SU-DHL-6 (cell line): ENCODE measurements around the gene PLEKHA6.

Experiments
- H2AFZ ChIP-seq: fragments of 200-600 bp; sonication (generic); 2 replicates; pipeline ENCODE4 v1.6.1; 2014; ENCODE audit warnings: low read depth, mild to moderate bottlenecking, moderate library complexity, mixed read lengths, antibody characterized with exemption, low read length; ENCODE audit not compliant: severe bottlenecking
- H3F3A ChIP-seq: fragments of 200-600 bp; shearing (Covaris generic); 2 replicates; pipeline ENCODE4 v1.6.0; 2016; ENCODE audit warnings: antibody characterized with exemption, mild to moderate bottlenecking; ENCODE audit not compliant: insufficient read depth
- H3K27ac ChIP-seq: fragments of 200-600 bp; sonication (generic); 2 replicates; pipeline ENCODE4 v1.5.1; 2016; ENCODE audit warnings: low read depth, mild to moderate bottlenecking, low read length, moderate library complexity, mixed read lengths
- H3K27me3 ChIP-seq: fragments of 200-600 bp; sonication (generic), shearing (Covaris generic); 2 replicates; pipeline ENCODE4 v1.6.0; 2014; ENCODE audit warnings: mild to moderate bottlenecking, low read length
- H3K36me3 ChIP-seq: fragments of 200-600 bp; sonication (generic); 2 replicates; pipeline ENCODE4 v1.6.1; 2014; ENCODE audit warnings: mild to moderate bottlenecking, low read length, mixed read lengths
- H3K4me2 ChIP-seq: fragments of 300-600, 200-600 bp; shearing (Covaris generic), sonication (generic); 2 replicates; pipeline ENCODE4 v1.6.0; 2014; ENCODE audit warnings: low read length, low read depth, mild to moderate bottlenecking; ENCODE audit not compliant: poor library complexity, severe bottlenecking
- H3K4me3 ChIP-seq: fragments of 200-600 bp; sonication (generic); 2 replicates; pipeline ENCODE4 v1.5.1; 2014; ENCODE audit warnings: antibody characterized with exemption, low read length, mild to moderate bottlenecking, mixed read lengths; ENCODE audit not compliant: insufficient read depth, poor library complexity, severe bottlenecking
- H3K79me2 ChIP-seq: fragments of 200-600 bp; sonication (generic); 2 replicates; pipeline ENCODE4 v1.6.1; 2014; ENCODE audit warnings: mild to moderate bottlenecking, low read length, moderate library complexity; ENCODE audit not compliant: insufficient read depth
- H3K9ac ChIP-seq: fragments of 200-600 bp; sonication (generic); 2 replicates; pipeline ENCODE4 v1.7.0; 2014; ENCODE audit warnings: mild to moderate bottlenecking, low read length
- H3K9me2 ChIP-seq: fragments of 200-600 bp; sonication (generic); replicated peaks from 2 replicates; pipeline ENCODE4 v1.6.1; 2014; ENCODE audit warnings: low read length; ENCODE audit not compliant: insufficient read depth
- H3K9me3 ChIP-seq: fragments of 200-600 bp; sonication (generic); 2 replicates; pipeline ENCODE4 v1.6.1; 2014; ENCODE audit warnings: low read length, mixed read lengths; ENCODE audit not compliant: insufficient read depth
- H4K20me1 ChIP-seq: fragments of 200-600 bp; sonication (generic); 2 replicates; pipeline ENCODE4 v1.6.1; 2014; ENCODE audit warnings: low read depth, mild to moderate bottlenecking, antibody characterized with exemption, low read length, moderate library complexity, mixed read lengths
- EZH2phosphoT487 ChIP-seq: fragments of 200-600 bp; sonication (generic), shearing (Covaris generic); conservative IDR thresholded peaks from 2 replicates; pipeline ENCODE4 v1.6.1; 2018; ENCODE audit warnings: mild to moderate bottlenecking, antibody characterized with exemption, low read length, moderate library complexity, mixed read lengths
- TF ChIP-seq, protein P1 (sequence below): fragments of 200-600 bp; sonication (generic); IDR thresholded peaks from one replicate; pipeline ENCODE4 v1.5.1; 2017; ENCODE audit warnings: antibody characterized with exemption, mild to moderate bottlenecking, low read length, moderate library complexity; ENCODE audit not compliant: insufficient read depth, poor library complexity, severe bottlenecking

Gene PLEKHA6

DNA sequence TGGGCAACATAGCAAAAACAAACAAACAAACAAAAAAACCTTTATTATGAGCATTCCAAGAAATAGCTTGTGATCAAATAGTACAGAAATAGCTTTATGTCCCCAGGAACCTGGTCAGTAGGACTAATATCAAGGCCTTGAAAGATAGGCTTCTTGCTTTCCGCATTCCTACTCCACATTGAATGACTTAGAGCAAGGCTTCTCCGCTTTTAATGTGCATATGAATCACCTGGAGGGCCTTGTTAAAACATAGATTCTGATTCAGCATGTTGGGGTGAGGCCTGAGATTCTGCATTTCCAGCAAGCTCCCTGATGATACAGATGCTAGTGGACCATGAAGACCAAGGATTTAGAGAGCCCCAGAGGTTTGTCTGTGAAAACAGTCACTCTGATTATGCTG is 17.4 kb downstream of the PLEKHA6 start:
- no peak overlapping the region for H3K4me3 ChIP-seq

DNA sequence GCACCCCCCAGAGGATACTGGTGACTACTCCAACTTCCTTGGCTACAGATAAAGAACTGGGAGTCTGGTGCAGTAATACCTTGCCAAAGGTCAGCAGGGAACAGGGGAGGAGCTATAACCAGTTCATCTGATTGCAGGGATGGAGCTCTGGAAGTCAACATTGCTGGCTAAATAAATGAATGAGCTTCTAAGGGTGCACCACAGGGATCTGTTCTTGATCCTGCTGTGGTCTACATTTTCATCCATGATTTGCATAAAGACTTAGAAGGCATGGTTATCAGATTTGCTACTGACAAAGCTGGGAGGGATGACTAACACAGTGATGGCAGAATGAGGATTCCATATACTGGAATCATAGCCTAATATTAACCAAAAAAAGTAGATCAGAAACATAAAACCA is 18.3 kb downstream of the PLEKHA6 start:
- H4K20me1 ChIP-seq = no peaks in the 10 kb centered on the region
- H3K27me3 ChIP-seq = no peaks in the 10 kb centered on the region
- H3K36me3 ChIP-seq = no peaks in the 10 kb centered on the region
- no peak overlapping the region for H3K4me2 ChIP-seq
- no peaks in the 10 kb centered on the region for H3K9me3 ChIP-seq
- H2AFZ ChIP-seq = no peak overlapping the region
- no peak overlapping the region for H3K4me3 ChIP-seq
- no peaks in the 10 kb centered on the region for H3F3A ChIP-seq
- H3K27ac ChIP-seq = no peak overlapping the region
- no peaks in the 10 kb centered on the region for H3K9me2 ChIP-seq
- no peak overlapping the region for H3K9ac ChIP-seq
- TF ChIP-seq, protein P1, sequence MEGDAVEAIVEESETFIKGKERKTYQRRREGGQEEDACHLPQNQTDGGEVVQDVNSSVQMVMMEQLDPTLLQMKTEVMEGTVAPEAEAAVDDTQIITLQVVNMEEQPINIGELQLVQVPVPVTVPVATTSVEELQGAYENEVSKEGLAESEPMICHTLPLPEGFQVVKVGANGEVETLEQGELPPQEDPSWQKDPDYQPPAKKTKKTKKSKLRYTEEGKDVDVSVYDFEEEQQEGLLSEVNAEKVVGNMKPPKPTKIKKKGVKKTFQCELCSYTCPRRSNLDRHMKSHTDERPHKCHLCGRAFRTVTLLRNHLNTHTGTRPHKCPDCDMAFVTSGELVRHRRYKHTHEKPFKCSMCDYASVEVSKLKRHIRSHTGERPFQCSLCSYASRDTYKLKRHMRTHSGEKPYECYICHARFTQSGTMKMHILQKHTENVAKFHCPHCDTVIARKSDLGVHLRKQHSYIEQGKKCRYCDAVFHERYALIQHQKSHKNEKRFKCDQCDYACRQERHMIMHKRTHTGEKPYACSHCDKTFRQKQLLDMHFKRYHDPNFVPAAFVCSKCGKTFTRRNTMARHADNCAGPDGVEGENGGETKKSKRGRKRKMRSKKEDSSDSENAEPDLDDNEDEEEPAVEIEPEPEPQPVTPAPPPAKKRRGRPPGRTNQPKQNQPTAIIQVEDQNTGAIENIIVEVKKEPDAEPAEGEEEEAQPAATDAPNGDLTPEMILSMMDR = no peak
- no peak for TF ChIP-seq EZH2phosphoT487
- no peaks in the 10 kb centered on the region for H3K79me2 ChIP-seq

More for the DNA sequence above, 17.4 kb downstream of the PLEKHA6 start:
- Histone ChIP-seq H3K4me2 (no peak overlapping the region), H3K9ac (no peak overlapping the region), H3K27me3 (no peaks in the 10 kb centered on the region), H3F3A (no peaks in the 10 kb centered on the region), H3K36me3 (no peaks in the 10 kb centered on the region), H3K9me3 (no peaks in the 10 kb centered on the region), H3K9me2 (no peaks in the 10 kb centered on the region), H3K27ac (no peak overlapping the region), H3K79me2 (no peaks in the 10 kb centered on the region), H4K20me1 (no peaks in the 10 kb centered on the region), H2AFZ (no peak overlapping the region)
- TF ChIP-seq, protein P1 = no peak
- TF ChIP-seq EZH2phosphoT487 = no peak

DNA sequence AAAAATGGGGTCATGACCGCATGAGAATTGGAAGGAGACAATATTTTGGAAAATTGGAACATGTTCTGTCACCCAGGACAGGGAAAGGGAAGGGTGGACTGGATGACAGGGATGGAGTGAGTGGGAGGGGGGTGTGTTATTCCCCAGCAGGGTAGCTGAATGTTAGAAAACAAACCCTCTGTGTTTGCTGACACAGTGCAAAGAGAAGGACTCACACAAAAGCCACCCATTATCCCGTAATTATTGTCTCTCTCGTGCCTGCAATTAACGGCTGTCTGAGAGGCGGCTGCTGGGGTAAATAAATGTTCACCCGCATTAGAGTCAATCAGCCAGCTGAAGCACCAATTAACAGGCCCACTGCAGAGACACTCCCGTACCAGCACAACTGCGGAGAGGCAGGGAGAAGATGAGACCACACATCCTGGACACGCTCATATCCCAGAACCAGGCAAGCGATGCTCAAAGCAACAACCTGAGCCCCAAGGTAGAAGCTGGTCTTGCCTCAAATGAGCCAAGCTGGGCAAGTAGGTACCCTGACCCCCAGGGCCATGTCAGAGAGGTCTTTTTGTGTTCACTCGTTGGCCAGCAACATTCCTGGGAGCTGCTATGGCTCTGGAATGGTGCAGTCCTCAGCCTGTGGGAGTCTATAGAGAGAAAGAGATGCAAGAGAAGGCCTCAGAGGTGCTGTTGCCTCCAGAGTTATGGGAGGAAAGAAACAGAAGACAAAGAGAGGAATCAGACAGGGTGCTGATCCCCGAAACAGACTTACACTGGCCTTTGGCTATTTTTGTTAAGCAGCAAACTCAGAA is 19.4 kb downstream of the PLEKHA6 start:
- H3K9me3 ChIP-seq = no peaks in the 10 kb centered on the region
- H3K27me3 ChIP-seq = no peaks in the 10 kb centered on the region
- no peak overlapping the region for H3K4me3 ChIP-seq

More for the DNA sequence above, 19.4 kb downstream of the PLEKHA6 start:
- no peaks in the 10 kb centered on the region for H3K36me3 ChIP-seq
- no peaks in the 10 kb centered on the region for H3F3A ChIP-seq
- H2AFZ ChIP-seq = no peak overlapping the region
- no peak overlapping the region for H3K9ac ChIP-seq
- H4K20me1 ChIP-seq = no peaks in the 10 kb centered on the region
- no peak overlapping the region for H3K4me2 ChIP-seq
- H3K9me2 ChIP-seq = no peaks in the 10 kb centered on the region
- H3K27ac ChIP-seq = no peak overlapping the region
- H3K79me2 ChIP-seq = no peaks in the 10 kb centered on the region
- TF ChIP-seq EZH2phosphoT487 = no peak
- TF ChIP-seq, protein P1 = no peak
